AG09319 (cell line): ENCODE measurements around the gene ACTG1.

Source experiments
- DNase-seq: peaks from one replicate; pipeline ENCODE4 v3.0.0-alpha.2; 2010; ENCODE audit warnings: low read depth; ENCODE audit errors: extremely low read depth
- CTCF ChIP-seq: IDR thresholded peaks from 2 replicates; pipeline ENCODE4 v1.5.1; 2011; ENCODE audit warnings: low read depth, mild to moderate bottlenecking, inconsistent platforms, low read length, moderate library complexity

Gene ACTG1

GRCh38 chr17:81468111-81468769 is 44.4 kb downstream of the ACTG1 start:
- no peak for TF ChIP-seq CTCF
- no peak for DNase-seq

GRCh38 chr17:81466564-81467472 is 45.8 kb downstream of the ACTG1 start:
- TF ChIP-seq CTCF, result no peak
- no peak for DNase-seq

- no peak for TF ChIP-seq CTCF
- no peak for DNase-seq
These were observed 46.7 kb downstream of the ACTG1 start for GRCh38 chr17:81465910-81466309.

- TF ChIP-seq CTCF, result no peak
- no peak for DNase-seq
These were observed 48.0 kb downstream of the ACTG1 start for GRCh38 chr17:81464586-81464985.

GRCh38 chr17:81463506-81463905 is 49.1 kb downstream of the ACTG1 start:
- TF ChIP-seq CTCF, result no peak
- no peak for DNase-seq

GRCh38 chr17:81462506-81463125 is 50.0 kb downstream of the ACTG1 start:
- DNase-seq, result no peak
- TF ChIP-seq CTCF, result no peak
